Measurements from ENCODE around the gene HACE1.
"Not testable (repeated sequence)": the region's sequence is repeated elsewhere in the genome, so short reads cannot be mapped to it uniquely, and the experiment has no call there.

HACE1 gene

DNA sequence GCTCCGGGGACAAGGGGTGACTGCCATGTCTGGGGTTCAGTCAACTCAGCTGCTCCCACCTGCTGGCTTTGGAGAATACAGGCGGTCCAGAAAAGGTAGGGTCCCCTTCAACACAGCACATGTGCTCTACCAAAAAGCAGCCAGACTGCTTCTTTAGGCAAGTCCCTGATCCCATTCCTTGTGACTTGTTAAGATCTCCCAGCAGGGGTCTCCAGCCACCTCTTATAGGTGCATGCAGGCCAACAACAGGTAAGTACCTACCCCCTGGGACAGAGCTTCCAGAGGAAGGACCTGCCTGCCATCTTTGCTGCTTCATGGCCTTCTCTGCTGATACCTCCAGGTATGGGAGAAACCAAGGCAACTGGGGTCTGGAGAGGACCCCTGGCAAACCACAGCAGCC is 106.5 kb downstream of the HACE1 start:
- Histone ChIP-seq H3K36me3 (ENCODE audit: control insufficient read depth, insufficient read depth, low read length) (no peaks in the 10 kb centered on the region), H3K4me3 (replicated peaks; ENCODE audit: low read depth, low read length) (no peak overlapping the region), H3K27me3 (replicated peaks; ENCODE audit: control insufficient read depth, insufficient read depth, low read length) (no peaks in the 10 kb centered on the region)
- DNase-seq (ENCODE audit: extremely low read depth, insufficient read length): no peak
- TF ChIP-seq, protein P1, sequence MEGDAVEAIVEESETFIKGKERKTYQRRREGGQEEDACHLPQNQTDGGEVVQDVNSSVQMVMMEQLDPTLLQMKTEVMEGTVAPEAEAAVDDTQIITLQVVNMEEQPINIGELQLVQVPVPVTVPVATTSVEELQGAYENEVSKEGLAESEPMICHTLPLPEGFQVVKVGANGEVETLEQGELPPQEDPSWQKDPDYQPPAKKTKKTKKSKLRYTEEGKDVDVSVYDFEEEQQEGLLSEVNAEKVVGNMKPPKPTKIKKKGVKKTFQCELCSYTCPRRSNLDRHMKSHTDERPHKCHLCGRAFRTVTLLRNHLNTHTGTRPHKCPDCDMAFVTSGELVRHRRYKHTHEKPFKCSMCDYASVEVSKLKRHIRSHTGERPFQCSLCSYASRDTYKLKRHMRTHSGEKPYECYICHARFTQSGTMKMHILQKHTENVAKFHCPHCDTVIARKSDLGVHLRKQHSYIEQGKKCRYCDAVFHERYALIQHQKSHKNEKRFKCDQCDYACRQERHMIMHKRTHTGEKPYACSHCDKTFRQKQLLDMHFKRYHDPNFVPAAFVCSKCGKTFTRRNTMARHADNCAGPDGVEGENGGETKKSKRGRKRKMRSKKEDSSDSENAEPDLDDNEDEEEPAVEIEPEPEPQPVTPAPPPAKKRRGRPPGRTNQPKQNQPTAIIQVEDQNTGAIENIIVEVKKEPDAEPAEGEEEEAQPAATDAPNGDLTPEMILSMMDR (IDR thresholded peaks at IDR 0.05; ENCODE audit: insufficient read depth, low read length, poor library complexity, severe bottlenecking): no peak

DNA sequence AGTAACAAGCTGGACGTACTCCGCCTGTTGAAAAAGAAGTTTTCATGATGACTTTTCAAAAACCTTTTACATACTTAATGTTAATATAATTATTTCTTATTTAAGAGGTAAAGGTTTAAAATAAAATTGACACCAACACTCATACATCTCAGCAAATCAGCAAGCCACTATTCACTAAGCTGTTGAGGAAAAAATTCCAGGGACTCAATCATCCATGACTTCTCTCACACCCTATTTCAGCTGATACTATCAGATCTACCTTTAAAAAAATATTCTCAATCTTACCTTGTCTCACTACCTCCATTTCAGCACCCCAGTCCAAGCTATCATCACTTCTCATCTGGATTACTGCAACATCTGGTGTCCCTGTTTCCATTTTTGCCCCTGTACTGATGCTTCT is 109.3 kb downstream of the HACE1 start:
- H3K4me3 ChIP-seq (replicated peaks; ENCODE audit: low read depth, low read length): no peak overlapping the region
- TF ChIP-seq, protein P1 (IDR thresholded peaks at IDR 0.05; ENCODE audit: insufficient read depth, low read length, poor library complexity, severe bottlenecking): no peak
- DNase-seq (ENCODE audit: extremely low read depth, insufficient read length): no peak
- H3K36me3 ChIP-seq (ENCODE audit: control insufficient read depth, insufficient read depth, low read length): no peaks in the 10 kb centered on the region
- no peaks in the 10 kb centered on the region for H3K27me3 ChIP-seq (replicated peaks; ENCODE audit: control insufficient read depth, insufficient read depth, low read length)

DNA sequence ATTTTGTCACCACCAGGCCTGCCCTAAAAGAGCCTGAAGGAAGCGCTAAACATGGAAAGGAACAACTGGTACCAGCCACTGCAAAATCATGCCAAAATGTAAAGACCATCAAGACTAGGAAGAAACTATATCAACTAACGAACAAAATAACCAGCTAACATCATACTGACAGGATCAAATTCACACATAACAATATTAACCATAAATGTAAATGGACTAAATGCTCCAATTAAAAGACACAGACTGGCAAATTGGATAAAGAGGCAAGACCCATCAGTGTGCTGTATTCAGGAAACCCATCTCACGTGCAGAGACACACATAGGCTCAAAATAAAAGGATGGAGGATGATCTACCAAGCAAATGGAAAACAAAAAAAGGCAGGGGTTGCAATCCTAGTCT is 120.6 kb downstream of the HACE1 start:
- H3K4me3 ChIP-seq (replicated peaks; ENCODE audit: low read depth, low read length); H3K36me3 ChIP-seq (ENCODE audit: control insufficient read depth, insufficient read depth, low read length); H3K27me3 ChIP-seq (replicated peaks; ENCODE audit: control insufficient read depth, insufficient read depth, low read length); DNase-seq (ENCODE audit: extremely low read depth, insufficient read length): not testable (repeated sequence)

DNA sequence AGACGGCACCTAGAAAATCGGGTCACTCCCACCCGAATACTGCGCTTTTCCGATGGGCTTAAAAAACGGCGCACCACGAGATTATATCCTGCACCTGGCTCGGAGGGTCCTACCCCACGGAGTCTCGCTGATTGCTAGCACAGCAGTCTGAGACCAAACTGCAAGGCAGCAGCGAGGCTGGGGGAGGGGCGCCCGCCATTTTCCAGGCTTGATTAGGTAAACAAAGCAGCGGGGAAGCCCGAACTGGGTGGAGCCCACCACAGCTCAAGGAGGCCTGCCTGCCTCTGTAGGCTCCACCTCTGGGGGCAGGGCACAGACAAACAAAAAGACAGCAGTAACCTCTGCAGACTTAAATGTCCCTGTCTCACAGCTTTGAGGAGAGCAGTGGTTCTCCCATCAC is 122.2 kb downstream of the HACE1 start:
- not testable (repeated sequence) for DNase-seq (ENCODE audit: extremely low read depth, insufficient read length); H3K36me3 ChIP-seq (ENCODE audit: control insufficient read depth, insufficient read depth, low read length); H3K4me3 ChIP-seq (replicated peaks; ENCODE audit: low read depth, low read length); H3K27me3 ChIP-seq (replicated peaks; ENCODE audit: control insufficient read depth, insufficient read depth, low read length)

DNA sequence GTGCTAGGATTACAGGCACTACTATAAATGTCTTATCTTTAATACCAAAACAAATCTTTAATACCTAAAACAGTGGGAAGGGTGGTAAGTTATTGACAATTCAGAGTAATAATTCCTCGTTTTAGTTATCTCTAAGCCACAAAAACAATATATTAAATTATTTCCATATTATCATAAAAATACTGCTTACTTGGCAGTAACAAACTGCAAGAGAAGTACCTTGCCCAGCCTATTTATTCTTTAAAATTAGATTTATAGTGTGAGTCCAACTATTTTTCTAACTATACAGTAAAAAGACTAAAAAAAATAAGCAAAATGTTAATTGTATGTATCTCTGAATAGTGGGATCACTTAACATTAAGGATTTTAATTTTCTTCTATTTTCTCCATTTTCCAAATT is 123.2 kb downstream of the HACE1 start:
- no peaks in the 10 kb centered on the region for H3K36me3 ChIP-seq (ENCODE audit: control insufficient read depth, insufficient read depth, low read length)
- H3K4me3 ChIP-seq (replicated peaks; ENCODE audit: low read depth, low read length): no peak overlapping the region
- no peak for DNase-seq (ENCODE audit: extremely low read depth, insufficient read length)
- TF ChIP-seq, protein P1 (IDR thresholded peaks at IDR 0.05; ENCODE audit: insufficient read depth, low read length, poor library complexity, severe bottlenecking): no peak
- H3K27me3 ChIP-seq (replicated peaks; ENCODE audit: control insufficient read depth, insufficient read depth, low read length): no peaks in the 10 kb centered on the region

DNA sequence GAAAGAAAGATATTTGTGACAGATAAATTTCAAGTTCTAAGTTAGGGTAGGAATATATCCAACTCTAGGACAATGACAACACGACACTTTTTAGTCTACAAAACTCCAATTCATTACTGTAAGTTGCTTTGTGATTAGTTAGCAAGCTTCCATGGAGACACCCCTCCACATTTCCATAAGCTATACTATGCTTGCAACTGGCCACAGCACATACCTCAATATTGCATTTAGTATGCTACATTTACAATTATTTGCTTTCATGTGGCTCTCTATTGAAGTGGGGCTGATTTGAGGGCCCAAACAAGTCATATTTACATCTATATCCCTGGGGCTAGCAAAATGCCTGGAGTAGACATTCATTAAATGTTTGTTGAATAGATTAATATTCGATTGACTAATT is 129.3 kb downstream of the HACE1 start:
- TF ChIP-seq, protein P1 (IDR thresholded peaks at IDR 0.05; ENCODE audit: insufficient read depth, low read length, poor library complexity, severe bottlenecking): no peak
- H3K27me3 ChIP-seq (replicated peaks; ENCODE audit: control insufficient read depth, insufficient read depth, low read length): no peaks in the 10 kb centered on the region
- no peak overlapping the region for H3K4me3 ChIP-seq (replicated peaks; ENCODE audit: low read depth, low read length)
- H3K36me3 ChIP-seq (ENCODE audit: control insufficient read depth, insufficient read depth, low read length): no peaks in the 10 kb centered on the region
- DNase-seq (ENCODE audit: extremely low read depth, insufficient read length): no peak

DNA sequence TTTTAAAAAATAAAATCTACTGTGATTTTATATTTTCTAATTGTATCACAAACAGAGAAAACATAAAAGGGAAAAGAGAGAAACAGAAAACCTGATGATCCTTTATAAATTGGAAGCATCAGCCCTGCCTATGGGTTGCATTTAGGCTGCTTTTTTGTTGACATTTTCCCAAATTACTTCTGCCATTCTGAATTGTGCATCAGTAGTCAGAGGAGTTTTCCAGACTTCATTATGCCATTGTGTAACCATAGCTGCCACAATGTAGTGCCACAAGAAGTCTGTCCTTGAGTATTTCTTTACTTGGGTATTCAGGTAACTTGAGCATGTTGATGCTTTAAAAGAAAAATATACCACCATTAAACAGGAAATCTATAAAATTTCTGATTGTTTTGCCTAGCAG is 130.3 kb downstream of the HACE1 start:
- TF ChIP-seq, protein P1 (IDR thresholded peaks at IDR 0.05; ENCODE audit: insufficient read depth, low read length, poor library complexity, severe bottlenecking): no peak
- H3K36me3 ChIP-seq (ENCODE audit: control insufficient read depth, insufficient read depth, low read length): no peaks in the 10 kb centered on the region
- H3K4me3 ChIP-seq (replicated peaks; ENCODE audit: low read depth, low read length): no peak overlapping the region
- no peak for DNase-seq (ENCODE audit: extremely low read depth, insufficient read length)
- no peaks in the 10 kb centered on the region for H3K27me3 ChIP-seq (replicated peaks; ENCODE audit: control insufficient read depth, insufficient read depth, low read length)
